GM12801 (cell line): ENCODE measurements around the gene EIPR1.

Source experiments
- TF ChIP-seq, protein P1 (sequence below): IDR thresholded peaks from one replicate; pipeline ENCODE4 v1.5.1; 2011; ENCODE audit warnings: control low read depth; ENCODE audit not compliant: insufficient read length; ENCODE audit errors: extremely low read depth

Gene EIPR1

DNA sequence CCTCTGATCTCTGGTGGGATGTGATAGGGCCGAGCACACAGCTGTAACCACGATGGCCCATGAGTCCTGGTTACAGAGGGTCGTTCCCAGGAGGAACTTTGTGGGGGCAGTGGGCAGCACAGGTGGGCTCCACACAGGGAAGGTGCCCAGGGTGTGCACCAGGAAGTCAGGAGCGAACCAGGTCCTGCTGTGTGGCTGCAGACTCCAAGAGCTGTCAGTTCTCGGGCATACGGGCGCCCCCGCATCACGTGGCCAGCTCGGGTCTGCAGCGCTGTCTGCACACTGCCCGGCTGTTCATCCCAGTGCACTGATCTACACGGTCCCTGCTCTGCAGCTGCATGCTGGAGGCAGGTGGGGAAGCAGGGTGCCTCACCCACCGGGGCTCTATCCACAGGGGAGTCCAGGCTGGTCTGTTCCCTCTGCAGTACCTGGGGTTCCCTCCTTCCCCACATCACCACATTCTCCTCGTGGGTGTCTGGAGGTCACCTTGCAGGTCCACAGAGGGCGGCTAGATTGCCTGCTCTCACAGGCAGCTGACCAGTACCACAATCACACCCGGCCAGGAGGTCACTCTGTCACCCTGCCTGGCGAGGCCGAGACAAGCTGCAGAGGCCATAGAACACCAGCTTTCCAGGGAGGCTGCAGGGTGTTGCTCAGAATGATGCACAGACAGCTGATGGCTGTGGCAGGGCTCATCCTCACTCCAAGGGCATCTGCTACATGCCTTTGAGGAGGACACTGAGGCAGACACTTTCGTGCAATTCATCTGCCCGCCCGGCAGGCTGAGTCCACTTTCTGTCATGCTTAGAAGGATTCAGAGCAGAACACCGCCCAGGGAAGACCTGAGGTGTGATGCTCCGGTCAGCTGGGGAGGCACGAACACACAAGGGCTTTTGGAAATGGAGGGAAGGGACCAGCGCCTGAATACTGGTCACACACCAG lies 202.7 kb downstream of the EIPR1 start:
- TF ChIP-seq, protein P1, sequence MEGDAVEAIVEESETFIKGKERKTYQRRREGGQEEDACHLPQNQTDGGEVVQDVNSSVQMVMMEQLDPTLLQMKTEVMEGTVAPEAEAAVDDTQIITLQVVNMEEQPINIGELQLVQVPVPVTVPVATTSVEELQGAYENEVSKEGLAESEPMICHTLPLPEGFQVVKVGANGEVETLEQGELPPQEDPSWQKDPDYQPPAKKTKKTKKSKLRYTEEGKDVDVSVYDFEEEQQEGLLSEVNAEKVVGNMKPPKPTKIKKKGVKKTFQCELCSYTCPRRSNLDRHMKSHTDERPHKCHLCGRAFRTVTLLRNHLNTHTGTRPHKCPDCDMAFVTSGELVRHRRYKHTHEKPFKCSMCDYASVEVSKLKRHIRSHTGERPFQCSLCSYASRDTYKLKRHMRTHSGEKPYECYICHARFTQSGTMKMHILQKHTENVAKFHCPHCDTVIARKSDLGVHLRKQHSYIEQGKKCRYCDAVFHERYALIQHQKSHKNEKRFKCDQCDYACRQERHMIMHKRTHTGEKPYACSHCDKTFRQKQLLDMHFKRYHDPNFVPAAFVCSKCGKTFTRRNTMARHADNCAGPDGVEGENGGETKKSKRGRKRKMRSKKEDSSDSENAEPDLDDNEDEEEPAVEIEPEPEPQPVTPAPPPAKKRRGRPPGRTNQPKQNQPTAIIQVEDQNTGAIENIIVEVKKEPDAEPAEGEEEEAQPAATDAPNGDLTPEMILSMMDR: no peak

DNA sequence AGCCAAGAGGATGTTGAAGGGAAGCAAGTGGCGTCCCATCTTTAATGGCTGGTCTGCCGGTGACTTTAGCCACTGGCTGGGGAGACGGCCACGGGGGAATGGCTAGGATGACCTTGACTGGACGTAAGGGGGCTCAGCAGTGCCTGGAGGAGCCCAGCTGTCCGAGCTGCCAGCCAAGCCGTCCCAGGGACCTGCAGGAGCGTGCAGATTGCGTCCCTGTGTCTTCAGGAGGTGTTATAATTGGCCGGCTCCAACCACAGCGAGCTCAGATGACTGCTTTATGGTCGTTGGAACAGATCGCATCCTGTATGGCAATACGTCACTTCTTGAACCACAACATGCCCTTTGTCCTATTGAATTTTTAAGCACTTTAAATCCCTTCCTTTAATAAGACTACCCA lies 204.6 kb downstream of the EIPR1 start:
- TF ChIP-seq, protein P1: no peak

DNA sequence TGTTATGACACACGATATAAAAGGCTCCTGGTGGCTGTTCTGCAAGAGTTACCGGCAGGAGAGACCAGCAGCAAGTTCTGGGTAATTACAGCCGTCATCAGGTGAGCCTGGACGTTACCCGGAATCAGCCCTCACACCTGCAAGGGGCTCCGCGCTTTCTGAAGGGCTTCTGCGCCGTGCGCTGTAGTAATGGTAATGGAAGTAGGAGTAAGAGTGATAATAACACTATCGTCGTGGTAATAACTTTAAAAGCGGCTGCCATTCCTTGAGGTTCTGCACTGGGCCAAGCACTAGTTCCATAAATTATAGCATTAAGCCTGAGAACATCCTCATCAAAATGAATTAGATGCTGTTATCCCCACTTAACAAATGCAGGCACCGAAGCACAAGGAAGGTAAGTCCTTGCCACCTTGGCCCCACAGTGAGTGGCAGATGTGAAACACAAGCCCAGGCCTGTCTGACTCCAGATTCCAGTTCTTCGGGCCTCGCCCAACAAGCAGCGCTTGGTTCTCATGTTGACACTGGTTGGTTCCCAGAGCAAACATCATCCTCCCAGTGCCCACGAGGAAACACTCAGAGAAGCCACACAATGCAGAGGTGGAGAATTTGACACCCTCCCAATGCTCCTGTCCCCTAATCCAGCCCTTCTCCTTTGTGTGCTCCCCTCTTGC lies 205.2 kb downstream of the EIPR1 start:
- TF ChIP-seq, protein P1: no peak

DNA sequence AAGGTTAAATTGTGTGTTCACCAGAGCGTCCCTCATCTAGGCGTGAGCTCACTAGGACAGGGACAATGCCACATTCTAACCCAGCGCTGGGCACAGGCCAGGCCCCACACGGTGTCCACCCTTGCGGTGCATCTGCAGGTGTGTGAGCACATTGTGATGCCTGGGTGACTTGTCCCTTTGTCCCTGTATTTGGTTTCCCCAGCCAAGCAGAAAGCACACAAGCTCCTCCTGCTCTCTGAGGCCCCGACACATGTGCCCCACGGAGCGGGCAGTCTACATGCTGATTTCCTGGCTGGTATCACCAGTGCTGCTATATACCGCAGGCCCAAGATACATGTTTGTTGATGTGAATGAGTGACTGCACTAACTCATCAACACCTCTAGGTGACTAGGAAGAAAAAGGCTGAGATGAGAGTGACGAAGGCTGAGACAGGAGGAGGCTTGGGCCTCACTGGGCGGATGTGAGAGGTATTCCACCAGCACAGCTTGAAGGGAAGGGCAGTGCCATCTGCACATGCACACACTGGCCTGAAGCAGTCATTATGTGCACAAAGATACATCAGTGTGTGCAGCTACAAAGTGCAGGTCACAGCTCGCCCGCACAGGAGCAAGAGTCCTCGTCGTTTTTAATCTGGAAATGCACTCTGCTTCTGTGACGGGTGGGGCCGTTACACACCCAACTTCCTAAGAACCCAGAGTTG lies 205.9 kb downstream of the EIPR1 start:
- TF ChIP-seq, protein P1: no peak

DNA sequence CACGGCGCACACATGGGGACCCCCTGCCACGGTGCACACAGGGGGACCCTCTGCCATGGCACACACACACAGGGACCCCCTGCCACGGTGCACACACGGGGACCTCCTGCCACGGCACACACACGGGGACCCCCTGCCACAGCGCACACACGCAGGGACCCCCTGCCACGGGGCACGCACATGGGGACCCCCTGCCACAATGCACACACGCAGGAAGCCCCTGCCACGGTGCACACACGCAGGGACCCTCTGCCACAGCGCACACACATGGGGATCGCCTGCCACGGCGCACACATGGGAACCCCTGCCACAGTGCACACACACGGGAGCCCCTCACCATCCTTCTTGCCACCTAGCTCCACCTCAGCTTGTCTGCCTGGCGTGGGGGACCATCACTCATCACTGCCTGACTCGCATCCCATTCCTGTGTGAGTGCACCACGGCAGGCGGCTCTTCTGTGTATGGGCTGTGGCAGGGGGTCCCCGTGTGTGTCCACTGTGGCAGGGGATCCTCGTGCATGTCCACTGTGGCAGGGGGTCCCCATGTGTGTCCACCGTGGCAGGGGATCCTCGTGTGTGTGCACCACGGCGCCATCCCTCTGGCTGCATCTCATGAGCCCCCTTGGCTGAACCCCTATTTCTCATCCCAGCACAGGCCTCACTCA lies 206.7 kb downstream of the EIPR1 start:
- TF ChIP-seq, protein P1: no peak

DNA sequence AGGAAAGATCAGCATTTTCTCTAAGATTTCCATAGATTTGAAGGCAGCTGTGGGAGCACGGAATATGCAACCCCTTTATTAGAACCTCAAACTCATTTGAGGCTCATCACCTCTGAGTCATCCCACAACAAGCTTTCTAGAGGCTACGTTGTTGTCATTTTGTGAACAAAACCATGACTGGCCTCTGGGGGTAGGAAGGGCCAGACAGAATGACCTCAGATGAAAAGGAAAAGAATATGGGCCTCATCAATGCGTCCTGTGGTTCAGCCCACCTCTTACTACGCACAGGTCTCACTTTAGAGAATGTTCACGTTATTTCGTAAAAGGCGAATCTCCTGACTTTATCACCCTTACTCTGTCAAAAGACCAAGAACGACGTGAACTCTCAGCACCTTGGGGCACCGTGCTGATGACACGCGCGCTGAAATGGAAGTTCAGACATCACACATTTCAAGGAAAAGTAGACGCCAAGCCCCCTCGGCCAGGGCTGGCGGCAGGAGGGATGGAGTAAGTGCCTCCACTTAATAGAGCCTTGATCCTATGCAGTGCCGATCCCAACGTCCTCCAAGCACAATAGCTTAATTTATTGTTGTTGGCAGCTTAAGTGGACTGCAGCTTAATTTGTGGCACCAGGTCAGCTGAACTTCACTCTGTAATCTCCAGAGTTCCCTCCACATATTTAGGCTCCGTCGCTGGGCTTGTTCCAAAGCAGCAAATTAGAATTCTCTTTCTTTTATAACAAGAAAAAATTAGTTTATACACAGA lies 208.3 kb downstream of the EIPR1 start:
- TF ChIP-seq, protein P1: no peak
